NB4 (cell line): ENCODE data around the gene HMG20A.

ENCODE experiments used
- DNase-seq: peaks from one replicate; pipeline ENCODE4 v3.0.0; 2010; ENCODE audit warnings: low read depth
- H3K4me3 ChIP-seq: one replicate; pipeline ENCODE4 v1.5.1; 2011; ENCODE audit warnings: mild to moderate bottlenecking, low read depth, low read length, moderate library complexity
- MYC ChIP-seq: IDR thresholded peaks from 2 replicates; pipeline ENCODE4 v1.6.1; 2011; ENCODE audit warnings: low read depth, low read length
- POLR2A ChIP-seq: IDR thresholded peaks from 2 replicates; pipeline ENCODE4 v1.6.1; 2011; ENCODE audit warnings: mild to moderate bottlenecking; ENCODE audit not compliant: insufficient read length; ENCODE audit errors: extremely low read depth
- TF ChIP-seq, protein P1 (sequence below): IDR thresholded peaks from one replicate; pipeline ENCODE4 v1.5.1; 2012; ENCODE audit warnings: low read depth, low read length
- TF ChIP-seq, protein P2 (sequence below): IDR thresholded peaks from 2 replicates; pipeline ENCODE4 v1.6.1; 2011; ENCODE audit warnings: low read depth, low read length

Gene HMG20A

DNA sequence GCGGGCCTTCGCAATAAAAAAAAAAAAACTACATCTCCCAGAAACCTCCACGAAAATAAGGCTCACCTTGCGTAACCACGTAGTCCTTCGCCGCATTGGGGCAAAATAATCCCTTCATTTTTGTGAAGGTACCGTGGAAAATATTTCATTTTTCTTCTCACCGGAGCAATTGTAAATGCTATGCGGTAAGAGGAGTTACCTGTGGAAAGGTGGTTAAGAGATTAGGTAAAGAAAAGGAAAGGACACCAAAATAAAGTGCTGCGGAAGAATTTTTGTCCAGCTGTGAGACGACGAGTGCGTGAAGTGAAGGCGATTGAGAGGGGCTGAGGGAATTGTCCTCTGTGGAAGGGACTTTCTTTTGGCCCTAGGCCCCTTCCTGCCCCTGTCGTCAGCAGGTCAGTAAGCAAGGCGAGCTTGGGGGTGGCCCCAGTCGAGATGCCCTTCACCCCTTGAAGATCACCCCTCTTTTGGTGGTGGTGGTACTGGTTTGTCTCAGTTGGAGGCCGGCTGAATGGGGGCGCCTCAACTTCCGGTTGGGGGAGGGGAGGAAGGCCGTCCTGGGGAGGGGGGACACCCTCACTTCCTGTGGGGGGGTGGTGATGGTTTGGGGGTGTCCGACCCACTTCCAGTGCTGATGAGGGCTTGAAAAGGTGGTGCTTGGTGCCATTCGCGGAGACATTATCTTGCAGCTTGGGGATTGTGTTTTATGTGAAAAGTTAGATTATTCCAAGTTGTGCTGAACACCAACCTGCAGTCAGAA is at the start of gene HMG20A:
Gene HMG20A, plus strand, starts transcription at position 279 of the 760 bp plus-strand sequence. CDS start 37,520 bp downstream, outside the sequence.
- TF ChIP-seq POLR2A (peak; percentile 55), MYC (peak; percentile 72)
- TF ChIP-seq, protein P1, sequence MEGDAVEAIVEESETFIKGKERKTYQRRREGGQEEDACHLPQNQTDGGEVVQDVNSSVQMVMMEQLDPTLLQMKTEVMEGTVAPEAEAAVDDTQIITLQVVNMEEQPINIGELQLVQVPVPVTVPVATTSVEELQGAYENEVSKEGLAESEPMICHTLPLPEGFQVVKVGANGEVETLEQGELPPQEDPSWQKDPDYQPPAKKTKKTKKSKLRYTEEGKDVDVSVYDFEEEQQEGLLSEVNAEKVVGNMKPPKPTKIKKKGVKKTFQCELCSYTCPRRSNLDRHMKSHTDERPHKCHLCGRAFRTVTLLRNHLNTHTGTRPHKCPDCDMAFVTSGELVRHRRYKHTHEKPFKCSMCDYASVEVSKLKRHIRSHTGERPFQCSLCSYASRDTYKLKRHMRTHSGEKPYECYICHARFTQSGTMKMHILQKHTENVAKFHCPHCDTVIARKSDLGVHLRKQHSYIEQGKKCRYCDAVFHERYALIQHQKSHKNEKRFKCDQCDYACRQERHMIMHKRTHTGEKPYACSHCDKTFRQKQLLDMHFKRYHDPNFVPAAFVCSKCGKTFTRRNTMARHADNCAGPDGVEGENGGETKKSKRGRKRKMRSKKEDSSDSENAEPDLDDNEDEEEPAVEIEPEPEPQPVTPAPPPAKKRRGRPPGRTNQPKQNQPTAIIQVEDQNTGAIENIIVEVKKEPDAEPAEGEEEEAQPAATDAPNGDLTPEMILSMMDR = no peak
- TF ChIP-seq, protein P2, sequence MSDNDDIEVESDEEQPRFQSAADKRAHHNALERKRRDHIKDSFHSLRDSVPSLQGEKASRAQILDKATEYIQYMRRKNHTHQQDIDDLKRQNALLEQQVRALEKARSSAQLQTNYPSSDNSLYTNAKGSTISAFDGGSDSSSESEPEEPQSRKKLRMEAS = peak; percentile 62
- peak within 1 kb of the TSS; percentile 91 for H3K4me3 ChIP-seq
- DNase-seq = peak; percentile 87

DNA sequence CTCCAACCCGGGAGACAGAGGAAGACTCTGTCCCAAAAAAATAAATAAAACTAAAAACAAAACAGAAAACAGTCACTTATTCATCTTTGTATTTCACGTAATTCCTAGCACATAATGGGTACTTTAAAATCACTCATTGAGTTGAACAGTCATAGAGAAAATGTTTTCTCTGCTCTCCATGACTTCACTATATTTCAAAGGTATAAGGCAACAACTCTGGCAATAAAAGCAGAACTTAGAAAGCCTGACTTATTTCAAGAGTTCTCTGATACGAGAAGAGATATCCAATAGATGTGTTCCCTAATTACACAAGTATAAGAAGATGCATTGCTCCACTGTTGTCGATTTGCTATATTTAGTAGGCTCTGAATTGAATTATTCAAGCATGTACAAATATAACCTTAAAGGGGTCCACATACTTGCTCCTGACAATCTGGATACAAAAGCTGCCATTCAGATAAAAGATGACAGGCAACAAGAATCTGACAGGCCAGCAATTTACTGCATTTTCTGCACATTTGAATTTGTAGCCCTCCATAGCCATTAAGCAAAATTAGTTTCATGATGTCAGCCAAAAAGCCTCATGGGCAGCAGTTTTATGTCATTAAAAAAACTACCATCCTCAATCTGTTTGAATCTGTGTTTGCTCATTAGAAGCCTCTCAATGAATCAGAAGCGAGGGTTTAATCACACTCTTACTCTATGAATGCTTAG is 48.7 kb upstream of the HMG20A start:
- H3K4me3 ChIP-seq = no peak overlapping the region
- TF ChIP-seq, protein P2 = no peak
- TF ChIP-seq, protein P1 = no peak
- TF ChIP-seq MYC (no peak), POLR2A (no peak)
- DNase-seq = no peak

DNA sequence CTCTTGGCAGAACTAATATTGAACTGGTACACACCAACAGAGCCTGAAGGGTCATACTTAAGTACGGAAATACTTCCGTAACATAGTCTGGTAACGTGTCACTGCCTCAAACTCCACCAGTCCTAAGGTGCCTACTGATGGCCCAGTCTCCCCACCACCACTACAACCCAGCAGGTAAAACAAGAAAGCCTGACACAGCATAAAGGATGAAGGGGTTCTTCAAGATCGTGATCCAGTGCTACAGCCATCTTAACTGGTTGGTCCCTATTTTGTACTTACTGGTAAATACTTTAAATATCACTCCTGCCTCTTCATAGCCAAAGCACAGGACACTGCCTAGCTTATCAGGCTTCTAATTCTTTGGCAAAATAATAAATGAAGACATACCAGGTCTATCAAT is 47.2 kb upstream of the HMG20A start:
- H3K4me3 ChIP-seq = no peak overlapping the region
- DNase-seq = no peak
- TF ChIP-seq, protein P2 = no peak
- TF ChIP-seq POLR2A = no peak
- TF ChIP-seq MYC = no peak
- TF ChIP-seq, protein P1 = no peak

DNA sequence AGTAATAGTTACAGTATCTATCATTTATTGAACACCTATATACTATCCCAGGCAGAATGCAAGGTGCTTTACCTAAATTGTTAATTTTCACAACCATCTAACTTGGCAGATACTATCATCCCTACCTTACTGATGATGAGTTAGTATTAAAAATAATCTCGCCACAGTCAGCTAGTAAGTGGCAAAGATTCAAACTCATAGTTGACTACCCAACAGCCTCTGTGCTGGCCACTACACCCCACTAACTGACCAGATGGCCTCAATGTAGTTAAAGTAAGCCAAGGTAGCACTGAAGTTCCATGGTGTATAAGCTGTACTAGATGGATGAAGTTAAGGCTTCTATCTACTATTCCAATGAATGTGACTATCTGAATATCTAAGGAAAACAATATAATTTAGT is 45.6 kb upstream of the HMG20A start:
- no peak overlapping the region for H3K4me3 ChIP-seq
- TF ChIP-seq MYC (no peak), POLR2A (no peak)
- TF ChIP-seq, protein P2 = no peak
- TF ChIP-seq, protein P1 = no peak
- DNase-seq = no peak

DNA sequence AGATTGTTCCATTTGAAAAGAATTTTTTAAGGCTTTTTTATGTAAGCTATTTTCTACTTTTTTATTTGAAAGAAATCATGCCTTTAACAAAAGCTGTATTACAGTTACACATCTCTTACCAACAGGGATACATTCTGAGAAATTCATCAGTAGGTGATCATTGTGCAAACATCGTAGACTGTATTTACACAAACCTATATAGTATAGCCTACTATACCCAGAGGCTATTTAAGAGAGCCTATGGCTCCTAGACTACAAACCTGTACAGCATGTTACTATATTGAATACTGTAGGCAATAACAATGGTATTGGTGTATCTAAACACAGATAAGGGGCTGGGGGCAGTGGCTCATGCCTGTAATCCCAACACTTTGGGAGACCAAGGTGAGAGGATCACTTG is 43.9 kb upstream of the HMG20A start:
- no peak overlapping the region for H3K4me3 ChIP-seq
- DNase-seq = no peak
- TF ChIP-seq, protein P1 = no peak
- TF ChIP-seq POLR2A (no peak), MYC (no peak)
- TF ChIP-seq, protein P2 = no peak
